ENCODE measurements around the gene CNST. TPM values are rescaled to one million over a fixed set of nuclear protein-coding genes. Genes with fewer than 3 reads are reported as not detected.
A peak's percentile ranks its signal among the peaks of the same experiment; 100 is the strongest.

CNST gene
- total and polyA plus RNA-seq, 9 of the 15 experiments (the other 6 are each of a cell fraction or from before 2014, with no cell fraction given) = 17.0 to 55.3 (median 30.8) TPM

- POLR2A ChIA-PET = interaction anchor here (0.5 to 5.7 kb wide), 8 partner anchors 8 to 1875 kb away, joined by 3 to 26 read pairs (median 3); partner anchors contain the start of genes CNST and TFB2M
- FAIRE-seq (peak; percentile 70), ATAC-seq (peak; percentile 36), DNase-seq (ENCODE audit: extremely low read depth in 1 of 4, low spot score in 3 of 4) (peak in 2 of 4 experiments; percentile 51 to 65)
- peaks cover 36 to 75% of the 10 kb centered on the region in 2 experiments for H3K4me1 ChIP-seq (replicated peaks in 1 of 2; ENCODE audit: control insufficient read depth in 2 of 2, insufficient read depth in 2 of 2, low read length in 2 of 2)
- H3K79me2 ChIP-seq (ENCODE audit: control insufficient read depth, insufficient read depth, low read length) = peaks cover 98% of the 10 kb centered on the region
- 0% methylated on average over 3 of the region's 3 CpGs for WGBS (ENCODE audit: insufficient coverage, low coverage, missing lambda C conversion rate)
- BruUV-seq (replicated peaks) = no TSS peak
- H3K27me3 ChIP-seq (ENCODE audit: control insufficient read depth in 2 of 2, insufficient read depth in 2 of 2, low read length in 2 of 2) = no peaks in the 10 kb centered on the region
- H3K4me3 ChIP-seq = no peak overlapping the region
- H3K9ac ChIP-seq (ENCODE audit: insufficient read depth in 1 of 2, low read depth in 2 of 2, low read length in 2 of 2) = peak overlapping the region in 1 of 2 experiments; percentile 58; a peak in 2 of 4 replicates
- H3K27ac ChIP-seq (ENCODE audit: extremely low read depth, low read depth, low read length) = peak overlapping the region; percentile 89
- intact Hi-C loops (cut with micrococcal nuclease) (loop anchor here (10.0 kb wide), 1 partner anchor 275 kb away; no protein-coding TSS in a partner anchor), in situ Hi-C loops (cut with MboI) (no loop called here)
- CTCF ChIA-PET (ENCODE audit: low intra/inter-chr PET ratio) = no interaction called here
- peaks cover 39% of the 10 kb centered on the region for H3K36me3 ChIP-seq (ENCODE audit: control insufficient read depth, insufficient read depth, low read length)
- peak overlapping the region; percentile 45 for H3K4me2 ChIP-seq (ENCODE audit: insufficient read depth, low read length)
- H3K9me3 ChIP-seq (replicated peaks; ENCODE audit: control insufficient read depth, insufficient read depth, low read depth, low read length) = 0 out of 2 replicates have a peak, but pooled peaks cover 2% of the 10 kb centered on the region
- H4K20me1 ChIP-seq (replicated peaks; ENCODE audit: control insufficient read depth, insufficient read depth, low read length) = no peaks in the 10 kb centered on the region
- H2AFZ ChIP-seq (ENCODE audit: low read depth, low read length) = no peak overlapping the region
- no peaks in the 10 kb centered on the region for H3K9me1 ChIP-seq (ENCODE audit: control insufficient read depth, insufficient read depth, low read length)
- TF ChIP-seq ZNF395 (CRISPR knock-in tag; IDR thresholded peaks at IDR 0.05) = peak; percentile 36; the same call in 1 of the 2 replicates
- no peak for TF ChIP-seq MED1 (CRISPR knock-in tag; IDR thresholded peaks at IDR 0.05; ENCODE audit: borderline replicate concordance)
- TF ChIP-seq PRPF4 (IDR thresholded peaks at IDR 0.05; ENCODE audit: insufficient read depth, low read depth, low read length, poor library complexity, severe bottlenecking) = no peak
- no peak for TF ChIP-seq NFRKB (IDR thresholded peaks at IDR 0.05; ENCODE audit: low read depth)
- TF ChIP-seq MYBL2 (IDR thresholded peaks at IDR 0.05; ENCODE audit: low read depth) = no peak
- TF ChIP-seq MYBL2 (CRISPR knock-in tag; IDR thresholded peaks at IDR 0.05; ENCODE audit: borderline replicate concordance) = no peak
- peak; percentile 28; the same call in 1 of the 2 replicates for TF ChIP-seq BRD4 (IDR thresholded peaks at IDR 0.05)
- TF ChIP-seq NFE2 (IDR thresholded peaks at IDR 0.05; ENCODE audit: low read depth) = peak; percentile 60
- no peak for TF ChIP-seq ZNF146 (CRISPR knock-in tag; IDR thresholded peaks at IDR 0.05; ENCODE audit: unreplicated experiment)
- peak; percentile 7 for TF ChIP-seq DACH1 (IDR thresholded peaks at IDR 0.05; ENCODE audit: partially characterized antibody)
- no peak for TF ChIP-seq BRF1 (IDR thresholded peaks at IDR 0.05; ENCODE audit: borderline replicate concordance, extremely low read depth, insufficient read length)
- TF ChIP-seq DEAF1 (CRISPR knock-in tag; IDR thresholded peaks at IDR 0.05) = no peak
- peak; percentile 28; the same call in 1 of the 2 replicates for TF ChIP-seq PML (IDR thresholded peaks at IDR 0.05; ENCODE audit: low read length)
- TF ChIP-seq CBFB (CRISPR knock-in tag; IDR thresholded peaks at IDR 0.05) = no peak
- no peak for TF ChIP-seq RBM14 (IDR thresholded peaks at IDR 0.05; ENCODE audit: borderline replicate concordance, insufficient read depth, low read depth, low read length)
- no peak for TF ChIP-seq ELF1 (tag; IDR thresholded peaks at IDR 0.05)
Observed at GRCh38 chr1:246579818-246580217, 13.6 kb downstream of the CNST start.

Data from K562 (cell line).